ENCODE results near the gene PGR.

The PGR gene

GRCh38 chr11:101129203-101129943 lies at the start of gene PGR:
Gene PGR, minus strand, starts transcription at chr11:101129813. Its CDS starts 743 bp downstream, at chr11:101129070.
- DNase-seq = no peak

- no peak for DNase-seq
These were observed 46.8 kb upstream of the PGR start for GRCh38 chr11:101176381-101176780.

GRCh38 chr11:101169944-101170343 lies 40.3 kb upstream of the PGR start:
- no peak for DNase-seq

- DNase-seq = no peak
These were observed 36.4 kb upstream of the PGR start for GRCh38 chr11:101166038-101166437.

- no peak for DNase-seq
These were observed 28.5 kb upstream of the PGR start for GRCh38 chr11:101158119-101158518.

- DNase-seq = no peak
These were observed 8.8 kb upstream of the PGR start for GRCh38 chr11:101138245-101138930.

GRCh38 chr11:101133190-101133589 lies 3.6 kb upstream of the PGR start:
- DNase-seq = no peak

GRCh38 chr11:101128571-101129202 lies 926 bp downstream of the PGR start:
- no peak for DNase-seq

- DNase-seq = peak; percentile 6
These were observed 1.7 kb downstream of the PGR start for GRCh38 chr11:101127699-101128570.

GRCh38 chr11:101127197-101127698 lies 2.4 kb downstream of the PGR start:
- DNase-seq = no peak

- DNase-seq = no peak
These were observed 2.9 kb downstream of the PGR start for GRCh38 chr11:101126551-101127196.

- no peak for DNase-seq
These were observed 13.9 kb downstream of the PGR start for GRCh38 chr11:101115671-101116160.

- DNase-seq = no peak
These were observed 16.1 kb downstream of the PGR start for GRCh38 chr11:101113540-101113939.

GRCh38 chr11:101104716-101105115 lies 24.9 kb downstream of the PGR start:
- DNase-seq = no peak

- DNase-seq = no peak
These were observed 26.2 kb downstream of the PGR start for GRCh38 chr11:101103433-101103832.

GRCh38 chr11:101100601-101101000 lies 29.0 kb downstream of the PGR start:
- no peak for DNase-seq

GRCh38 chr11:101096036-101096704 lies 33.4 kb downstream of the PGR start:
- no peak for DNase-seq

GRCh38 chr11:101091781-101092180 lies 37.8 kb downstream of the PGR start:
- DNase-seq = no peak

GRCh38 chr11:101090679-101091270 lies 38.8 kb downstream of the PGR start:
- DNase-seq = no peak

GRCh38 chr11:101083335-101083734 lies 46.3 kb downstream of the PGR start:
- no peak for DNase-seq

- no peak for DNase-seq
These were observed 46.8 kb downstream of the PGR start for GRCh38 chr11:101082813-101083212.

Measured in NCI-H146 (cell line).